HL-60/S4 (cell line): ENCODE data around the gene IL17B.

Source experiments
- in situ Hi-C: fragments of 300-500 bp; cut with MboI; formaldehyde crosslinking; loops from 2 replicates; pipeline ENCODE4 v1.14.3; 2022; ENCODE audit warnings: low sequenced_read_pairs

Gene IL17B

GRCh38 chr5:149415066-149415967 is 36.2 kb upstream of the IL17B start:
- in situ Hi-C loops = no loop called here

DNA sequence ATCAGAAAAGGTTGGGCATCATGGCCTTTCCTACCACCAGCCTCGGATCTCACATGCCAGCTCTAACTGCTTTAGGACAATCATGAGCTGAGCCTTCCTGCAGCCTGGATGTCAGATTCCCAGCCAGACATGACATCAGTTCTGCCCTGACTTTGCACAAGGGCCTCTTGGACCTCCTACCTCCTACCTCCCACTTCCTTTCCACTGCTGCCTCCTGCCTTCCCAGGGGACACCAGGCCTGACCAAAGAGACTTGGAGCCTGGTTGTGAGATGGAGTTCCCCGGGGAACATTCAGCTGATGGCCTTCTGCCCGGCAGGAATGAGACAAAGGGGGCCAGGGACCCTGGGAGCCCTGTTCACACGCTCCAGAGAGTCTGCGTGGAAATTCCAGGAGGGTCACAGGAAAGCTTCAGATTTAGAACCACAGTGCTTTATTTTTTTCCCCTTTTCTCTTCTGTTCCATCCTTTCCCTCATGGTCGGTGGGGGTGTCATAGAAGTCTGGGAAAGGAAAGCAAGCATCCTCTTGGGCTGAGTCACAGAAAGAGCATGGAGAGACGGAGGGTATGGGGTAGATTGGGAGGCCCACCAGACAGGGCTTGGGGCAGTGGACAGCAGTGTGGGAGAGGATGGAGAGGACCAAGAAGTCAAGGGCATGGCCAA is 35.4 kb upstream of the IL17B start:
- in situ Hi-C loops = no loop called here

- in situ Hi-C loops = no loop called here
Measured at GRCh38 chr5:149413477-149414210, 34.6 kb upstream of the IL17B start.

GRCh38 chr5:149412783-149413476 is 33.8 kb upstream of the IL17B start:
- in situ Hi-C loops = no loop called here

GRCh38 chr5:149411738-149412519 is 32.8 kb upstream of the IL17B start:
- in situ Hi-C loops = no loop called here

DNA sequence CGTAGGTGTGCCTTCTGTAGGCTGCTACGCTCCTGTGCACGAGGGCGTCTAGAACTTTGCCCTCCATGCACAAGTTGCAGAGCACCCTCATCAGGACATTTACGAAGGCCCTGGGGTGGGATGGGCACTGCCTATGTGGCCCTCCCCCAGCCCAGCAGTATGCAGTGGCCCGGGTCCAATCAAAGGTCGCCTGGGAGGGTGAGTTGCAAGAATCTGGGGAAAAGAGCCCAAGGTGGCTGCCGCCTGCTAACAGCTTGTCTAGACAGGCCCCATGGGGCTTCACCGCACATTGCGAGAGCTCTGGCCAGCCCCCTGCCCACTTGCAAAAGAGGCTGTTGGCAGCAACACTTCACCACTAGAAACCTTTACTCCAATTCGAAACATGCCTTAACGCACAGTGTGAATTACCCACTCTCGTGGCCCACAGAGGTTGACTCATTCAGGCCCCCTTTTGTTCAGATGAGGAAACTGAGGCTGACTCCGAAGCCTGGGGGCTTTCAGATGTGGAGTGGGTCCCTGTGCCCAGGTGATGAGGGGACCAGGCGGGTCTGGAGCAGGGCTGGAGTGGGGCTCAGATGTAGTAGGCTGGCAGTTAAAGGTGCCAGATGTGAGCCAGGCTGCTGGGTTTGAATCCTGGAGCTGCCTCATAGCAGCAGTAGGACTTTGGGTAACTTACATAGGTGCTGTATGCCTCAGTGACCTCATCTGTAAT is 31.8 kb upstream of the IL17B start:
- in situ Hi-C loops = no loop called here

DNA sequence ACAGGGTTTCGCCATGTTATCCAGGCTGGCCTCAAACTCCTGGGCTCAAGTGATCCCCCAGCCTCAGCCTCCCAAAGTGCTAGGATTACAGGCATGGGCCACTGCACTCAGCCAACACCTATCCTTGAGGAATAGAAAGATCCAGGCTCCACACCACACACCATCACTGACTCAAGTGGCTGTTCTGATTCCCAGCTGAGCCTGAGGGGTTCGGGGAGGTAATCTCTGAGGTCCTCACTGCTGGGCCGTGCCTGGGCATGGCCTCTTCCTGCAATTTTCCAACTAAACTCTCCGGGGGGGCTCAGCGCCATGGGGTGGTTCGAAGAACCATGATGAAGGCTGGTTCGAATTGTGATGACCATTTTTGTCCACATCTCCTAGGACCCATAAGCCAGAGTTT is 31.0 kb upstream of the IL17B start:
- in situ Hi-C loops = no loop called here

GRCh38 chr5:149409268-149409948 is 30.3 kb upstream of the IL17B start:
- in situ Hi-C loops = no loop called here

DNA sequence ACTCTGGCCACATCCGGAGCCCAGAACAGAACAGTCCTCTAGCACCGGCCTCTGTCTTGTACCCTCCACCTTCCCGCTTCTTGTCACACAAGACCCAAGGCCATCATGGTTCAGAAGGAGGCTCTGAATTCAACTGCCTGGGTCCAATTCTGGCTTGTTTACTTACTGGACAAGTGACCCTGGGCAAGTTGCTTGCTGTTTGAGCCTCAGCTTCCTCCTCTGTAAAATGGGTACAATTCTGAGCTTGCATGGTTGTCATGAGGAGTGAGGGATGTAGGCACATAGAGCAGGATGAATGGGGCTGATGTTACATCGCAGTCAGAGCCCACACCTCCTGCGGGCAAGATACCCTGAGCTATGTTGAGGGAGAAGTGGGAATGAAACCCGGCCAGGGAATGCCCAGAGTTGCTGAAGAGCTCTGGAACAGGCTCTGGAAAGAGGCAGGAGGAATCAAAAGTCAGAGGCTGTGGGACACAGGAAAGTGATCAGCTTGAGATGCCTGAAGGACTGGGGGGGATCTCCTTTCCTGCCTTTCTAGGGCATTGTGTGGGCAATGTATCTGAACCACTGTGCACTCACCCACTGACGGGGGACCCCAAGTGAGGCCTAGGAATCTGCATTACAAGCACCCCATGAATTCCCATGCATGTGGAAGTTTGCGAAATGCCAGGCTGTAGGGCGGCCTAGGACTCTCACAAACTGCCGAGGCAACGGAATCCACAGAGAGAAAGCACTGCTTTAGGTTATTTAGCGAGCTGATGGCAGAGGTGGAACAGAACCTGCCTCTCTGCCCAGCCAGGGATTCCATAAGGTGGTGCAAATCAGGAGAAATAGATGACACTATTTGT is 29.4 kb upstream of the IL17B start:
- in situ Hi-C loops = no loop called here

DNA sequence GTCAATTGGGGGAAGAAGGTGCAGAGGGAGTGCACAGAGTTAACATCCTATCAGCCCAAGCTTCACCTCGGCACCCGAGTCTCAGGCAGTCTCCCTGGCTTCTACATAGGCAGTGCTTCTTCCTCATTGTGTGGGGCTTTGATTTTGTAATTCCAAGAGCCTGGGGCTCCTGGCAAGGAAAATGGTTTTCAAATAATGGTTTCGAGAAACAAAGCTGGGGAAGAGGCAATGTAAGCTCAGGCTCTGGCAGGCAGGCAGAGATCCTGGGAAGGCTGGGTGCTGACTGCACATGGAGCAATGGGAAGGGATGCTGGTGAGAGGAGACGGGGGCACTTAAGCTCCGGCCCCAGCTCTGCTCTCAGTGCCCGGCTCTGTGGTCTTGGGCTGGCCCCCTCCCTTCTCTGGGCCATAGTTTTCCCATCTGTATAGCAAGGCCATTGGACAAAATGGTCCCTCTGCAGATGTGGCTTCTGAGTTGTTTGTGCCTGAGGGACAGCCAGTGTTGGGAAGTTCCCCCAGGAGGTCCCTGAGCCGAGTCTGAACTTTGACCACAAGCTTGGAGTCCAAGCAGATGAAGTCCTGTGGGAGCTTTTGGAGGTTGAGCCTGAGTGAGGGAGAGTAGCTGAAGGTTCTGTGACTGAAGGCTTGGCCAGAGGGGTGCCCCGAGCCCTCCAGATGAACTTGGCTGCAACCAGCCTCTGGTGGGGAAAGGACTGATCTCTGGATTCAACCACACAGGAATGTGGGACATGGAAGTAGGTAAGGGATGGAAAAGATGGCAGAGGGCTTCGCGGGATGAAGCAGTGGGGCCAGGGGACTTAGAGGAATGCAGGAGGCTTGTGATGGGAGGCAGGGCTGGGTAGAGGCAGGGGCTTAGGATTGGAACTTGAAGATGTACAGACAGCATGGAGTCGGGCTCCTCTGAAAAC is 28.5 kb upstream of the IL17B start:
- in situ Hi-C loops = no loop called here

DNA sequence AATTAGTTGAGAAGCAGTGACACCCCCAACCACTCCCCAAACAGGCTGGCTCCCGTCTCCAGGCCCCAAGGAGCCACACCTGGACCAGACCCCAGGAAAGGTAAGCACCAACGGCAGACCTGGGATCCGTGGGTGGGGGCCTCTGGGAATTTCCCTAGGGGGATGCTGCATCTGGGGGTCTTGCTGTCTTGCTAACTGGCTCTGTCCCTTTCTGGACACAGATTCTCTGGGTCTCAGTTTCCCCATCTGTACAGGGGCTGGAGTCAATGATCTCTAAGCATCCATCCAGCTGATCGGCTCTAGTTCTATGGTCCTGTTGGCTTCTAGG is 27.9 kb upstream of the IL17B start:
- in situ Hi-C loops = no loop called here

DNA sequence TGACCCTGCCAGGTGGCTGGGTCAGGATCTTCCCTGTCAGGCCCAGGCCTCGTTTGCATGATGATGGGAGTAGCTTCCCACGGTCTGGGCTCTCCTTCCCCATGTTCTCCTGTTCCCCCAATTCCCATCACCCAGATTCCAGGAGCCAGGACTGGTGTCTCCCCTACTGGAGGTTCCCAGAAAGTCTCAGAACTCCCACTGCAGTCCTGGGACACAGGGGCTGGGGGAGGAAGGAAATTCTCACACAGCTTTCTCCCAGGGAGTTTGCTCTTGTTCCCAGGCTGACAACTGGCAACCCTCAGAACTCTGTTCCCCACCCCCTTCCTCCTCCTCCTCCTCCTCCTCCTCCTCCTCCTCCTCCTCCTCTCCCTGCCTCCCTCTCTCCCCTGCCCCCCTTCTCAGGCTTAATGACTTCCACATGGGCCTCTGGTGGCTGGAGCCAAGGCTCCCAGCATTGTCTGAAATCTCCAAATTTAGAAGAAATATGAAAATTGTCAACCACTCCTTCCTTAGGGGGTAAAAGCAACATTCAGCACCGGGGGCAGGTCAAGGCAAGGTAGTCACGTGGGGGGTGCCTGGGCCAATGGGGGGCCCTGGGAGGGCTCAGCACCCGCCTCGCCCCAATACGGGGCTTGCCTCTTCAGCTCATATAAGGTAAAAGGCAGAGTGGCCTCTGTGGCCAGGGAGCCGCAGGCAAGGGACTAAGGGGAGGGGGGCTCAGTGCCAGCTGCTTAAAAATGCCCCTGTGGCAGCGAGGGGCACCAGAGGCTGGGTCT is 27.3 kb upstream of the IL17B start:
- in situ Hi-C loops = no loop called here

DNA sequence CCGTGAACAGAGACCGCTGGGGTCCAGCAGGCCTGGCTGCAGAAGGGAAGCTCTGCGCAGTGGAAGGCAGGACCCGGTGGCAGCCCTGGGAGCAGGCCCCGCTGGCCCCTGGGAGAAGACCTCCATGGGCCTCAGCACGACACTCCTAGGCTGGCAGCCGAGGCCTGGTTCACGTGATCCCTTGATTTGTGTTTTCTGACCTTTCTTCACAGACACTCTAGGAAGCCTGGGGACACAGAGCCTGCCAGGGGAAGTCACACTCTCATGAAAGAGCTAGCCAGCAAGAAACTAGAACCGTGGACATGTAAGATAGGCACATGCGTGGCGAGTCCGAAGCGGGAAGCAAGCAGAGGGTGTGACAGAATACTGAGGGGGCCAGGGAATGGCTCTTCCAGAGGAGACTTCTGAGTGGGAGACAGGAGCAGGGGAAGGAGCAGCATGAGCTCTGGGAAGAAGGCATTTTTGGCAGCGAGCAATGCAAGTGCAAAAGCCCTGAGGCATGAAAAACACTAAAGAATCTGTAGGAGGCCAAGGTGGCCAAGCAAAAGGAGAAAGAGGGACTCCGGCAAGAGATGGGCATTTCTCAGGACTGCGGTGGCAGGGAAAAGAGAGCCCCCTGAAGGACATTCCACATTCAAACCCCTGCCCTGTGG is 26.6 kb upstream of the IL17B start:
- in situ Hi-C loops = no loop called here

GRCh38 chr5:149404746-149405549 is 25.9 kb upstream of the IL17B start:
- in situ Hi-C loops = no loop called here
